Testis (tissue), 3 donors: Measurements from ENCODE around the gene SIX3. TPM values are rescaled to one million over a fixed set of nuclear protein-coding genes. Genes with fewer than 3 reads are reported as not detected.
A peak's percentile ranks its signal among the peaks of the same experiment; 100 is the strongest.

Source experiments
- DNase-seq: peaks from one replicate; pipeline ENCODE4 v3.0.0-alpha.2; 2019
- H3K27ac ChIP-seq, 2 donors: fragments of 200-600 bp; sonication (generic); one replicate each; pipeline ENCODE4 v1.5.1; 2019
- H3K27me3 ChIP-seq: fragments of 200-600 bp; sonication (generic); one replicate; pipeline ENCODE4 v1.5.1; 2019
- H3K36me3 ChIP-seq: fragments of 200-600 bp; sonication (generic); one replicate; pipeline ENCODE4 v1.5.1; 2017; ENCODE audit warnings: low read depth; ENCODE audit errors: missing control alignments
- H3K4me1 ChIP-seq: fragments of 200-600 bp; sonication (generic); one replicate; pipeline ENCODE4 v1.5.1; 2019
- H3K4me3 ChIP-seq, 2 donors: fragments of 200-600 bp; sonication (generic); one replicate each; pipeline ENCODE4 v1.5.1; 2017 to 2019
- H3K9me3 ChIP-seq: fragments of 200-600 bp; sonication (generic); one replicate; pipeline ENCODE4 v1.5.1; 2017
- POLR2A ChIP-seq: fragments of 450-650 bp; IDR thresholded peaks from one replicate; pipeline ENCODE4 v1.6.1; 2017; ENCODE audit warnings: antibody characterized with exemption, mild to moderate bottlenecking, moderate library complexity
- WGBS, 2 donors: methylation state at CpG; one replicate each; pipeline ENCODE4 v1.1.5; 2018; 5-methylcytosine and 5-hydroxymethylcytosine counted together
- intact Hi-C: fragments of 100-400 bp; cut with DNase I; formaldehyde crosslinking; loops from one replicate; pipeline ENCODE4 v1.15.1; 2023; ENCODE audit warnings: low total_unique reads
- polyA plus RNA-seq: library from polyadenylated mRNA; stranded (reverse); fragments of 350-450 nt; fragmentation: Illumina TruSeq; extraction: RNeasy Lipid Tissue Mini Kit (QIAGEN cat#74804); gene quantifications from one replicate; pipeline ENCODE4 v1.2.3, GENCODE V29; 2014; ENCODE audit warnings: low read depth, low replicate concordance; ENCODE audit not compliant: insufficient read depth
- total RNA-seq, 2 donors: library from RNA; depleted of rRNA; stranded (reverse); fragments of >200 nt; gene quantifications; one replicate each; pipeline ENCODE4 v1.2.3, GENCODE V29; 2016
- TF ChIP-seq, protein P1 (sequence below), 3 experiments: fragments of 450-650 bp in 2 of 3; fragments of 200-600 bp in 1 of 3; sonication (generic) in 1 of 3; IDR thresholded peaks; one replicate each; pipeline ENCODE4 v1.5.1; 2016 to 2019; ENCODE audit warnings: antibody characterized with exemption in 3 of 3, mild to moderate bottlenecking in 2 of 3, moderate library complexity in 1 of 3

The SIX3 gene
- total and polyA plus RNA-seq, 3 donors from 2014 or later = 0.19 to 0.47 (median 0.20) TPM

GRCh38 chr2:44939106-44940048 lies 2.1 kb upstream of the SIX3 start:
- peaks cover 20% of the 10 kb centered on the region for H3K4me1 ChIP-seq

GRCh38 chr2:44940049-44940494 lies 1.4 kb upstream of the SIX3 start:
- WGBS, 2 donors = 33% methylated on average over 14 of the region's 14 CpGs
- TF ChIP-seq, protein P1, sequence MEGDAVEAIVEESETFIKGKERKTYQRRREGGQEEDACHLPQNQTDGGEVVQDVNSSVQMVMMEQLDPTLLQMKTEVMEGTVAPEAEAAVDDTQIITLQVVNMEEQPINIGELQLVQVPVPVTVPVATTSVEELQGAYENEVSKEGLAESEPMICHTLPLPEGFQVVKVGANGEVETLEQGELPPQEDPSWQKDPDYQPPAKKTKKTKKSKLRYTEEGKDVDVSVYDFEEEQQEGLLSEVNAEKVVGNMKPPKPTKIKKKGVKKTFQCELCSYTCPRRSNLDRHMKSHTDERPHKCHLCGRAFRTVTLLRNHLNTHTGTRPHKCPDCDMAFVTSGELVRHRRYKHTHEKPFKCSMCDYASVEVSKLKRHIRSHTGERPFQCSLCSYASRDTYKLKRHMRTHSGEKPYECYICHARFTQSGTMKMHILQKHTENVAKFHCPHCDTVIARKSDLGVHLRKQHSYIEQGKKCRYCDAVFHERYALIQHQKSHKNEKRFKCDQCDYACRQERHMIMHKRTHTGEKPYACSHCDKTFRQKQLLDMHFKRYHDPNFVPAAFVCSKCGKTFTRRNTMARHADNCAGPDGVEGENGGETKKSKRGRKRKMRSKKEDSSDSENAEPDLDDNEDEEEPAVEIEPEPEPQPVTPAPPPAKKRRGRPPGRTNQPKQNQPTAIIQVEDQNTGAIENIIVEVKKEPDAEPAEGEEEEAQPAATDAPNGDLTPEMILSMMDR (IDR thresholded peaks at IDR 0.05) = no peak
- no peak for TF ChIP-seq POLR2A
- Histone ChIP-seq H3K4me3 (no peak overlapping the region), H3K4me1 (peaks cover 21% of the 10 kb centered on the region), H3K27ac (no peak overlapping the region), H3K9me3 (no peaks in the 10 kb centered on the region), H3K36me3 (no peaks in the 10 kb centered on the region), H3K27me3 (peaks cover 5% of the 10 kb centered on the region)
- intact Hi-C loops = loop anchor here (10.0 kb wide), 1 partner anchor 465 kb away; no protein-coding TSS in a partner anchor
- no peak for DNase-seq

More at GRCh38 chr2:44939106-44940048, 2.1 kb upstream of the SIX3 start:
- 6 to 8% methylated on average over 26 to 42 of the region's 42 CpGs for WGBS, 2 donors
- Histone ChIP-seq H3K9me3 (no peaks in the 10 kb centered on the region), H3K4me3 (no peak overlapping the region), H3K36me3 (no peaks in the 10 kb centered on the region), H3K27me3 (peaks cover 5% of the 10 kb centered on the region), H3K27ac (no peak overlapping the region)
- no peak for DNase-seq
- no peak for TF ChIP-seq POLR2A
- TF ChIP-seq, protein P1 (IDR thresholded peaks at IDR 0.05) = no peak
- intact Hi-C loops = loop anchor here (10.0 kb wide), 1 partner anchor 465 kb away; no protein-coding TSS in a partner anchor

GRCh38 chr2:44940732-44941464 lies 604 bp upstream of the SIX3 start:
- 6% methylated on average over 24 to 25 of the region's 25 CpGs for WGBS, 2 donors

DNA sequence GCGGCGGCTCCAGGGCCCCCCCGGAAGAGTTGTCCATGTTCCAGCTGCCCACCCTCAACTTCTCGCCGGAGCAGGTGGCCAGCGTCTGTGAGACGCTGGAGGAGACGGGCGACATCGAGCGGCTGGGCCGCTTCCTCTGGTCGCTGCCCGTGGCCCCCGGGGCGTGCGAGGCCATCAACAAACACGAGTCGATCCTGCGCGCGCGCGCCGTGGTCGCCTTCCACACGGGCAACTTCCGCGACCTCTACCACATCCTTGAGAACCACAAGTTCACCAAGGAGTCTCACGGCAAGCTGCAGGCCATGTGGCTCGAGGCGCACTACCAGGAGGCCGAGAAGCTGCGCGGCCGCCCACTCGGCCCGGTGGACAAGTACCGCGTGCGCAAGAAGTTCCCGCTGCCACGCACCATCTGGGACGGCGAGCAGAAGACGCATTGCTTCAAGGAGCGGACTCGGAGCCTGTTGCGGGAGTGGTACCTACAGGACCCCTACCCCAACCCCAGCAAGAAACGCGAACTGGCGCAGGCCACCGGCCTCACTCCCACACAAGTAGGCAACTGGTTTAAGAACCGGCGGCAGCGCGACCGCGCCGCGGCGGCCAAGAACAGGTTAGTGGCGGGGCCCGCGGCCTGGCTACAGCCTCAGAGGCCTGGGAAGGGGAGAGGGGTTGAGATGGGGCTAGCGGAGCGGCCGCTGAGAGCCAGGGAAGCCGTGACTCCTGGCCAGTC lies 965 bp downstream of the SIX3 start:
- Histone ChIP-seq H3K36me3 (no peaks in the 10 kb centered on the region), H3K4me1 (peaks cover 19% of the 10 kb centered on the region), H3K4me3 (peak overlapping the region in 1 of 2 donors; percentile 29), H3K9me3 (no peaks in the 10 kb centered on the region), H3K27ac (no peak overlapping the region), H3K27me3 (peaks cover 4% of the 10 kb centered on the region)
- intact Hi-C loops = loop anchor here (10.0 kb wide), 1 partner anchor 468 kb away; no protein-coding TSS in a partner anchor
- WGBS, 2 donors = 1 to 3% methylated on average over 12 to 51 of the region's 69 CpGs
- no peak for DNase-seq
- TF ChIP-seq POLR2A = no peak
- TF ChIP-seq, protein P1 (IDR thresholded peaks at IDR 0.05) = no peak

More at GRCh38 chr2:44940732-44941464, 604 bp upstream of the SIX3 start:
- intact Hi-C loops = loop anchor here (10.0 kb wide), 1 partner anchor 466 kb away; no protein-coding TSS in a partner anchor
- H3K4me1 ChIP-seq = peaks cover 19% of the 10 kb centered on the region
- H3K9me3 ChIP-seq = no peaks in the 10 kb centered on the region
- H3K27me3 ChIP-seq = peaks cover 5% of the 10 kb centered on the region
- no peak overlapping the region for H3K27ac ChIP-seq
- DNase-seq = no peak
- TF ChIP-seq, protein P1 (IDR thresholded peaks at IDR 0.05) = no peak
- no peak for TF ChIP-seq POLR2A
- H3K4me3 ChIP-seq = peak overlapping the region in 1 of 2 donors; percentile 20
- no peaks in the 10 kb centered on the region for H3K36me3 ChIP-seq
